ENCODE results near the gene LRP6.

The LRP6 gene

DNA sequence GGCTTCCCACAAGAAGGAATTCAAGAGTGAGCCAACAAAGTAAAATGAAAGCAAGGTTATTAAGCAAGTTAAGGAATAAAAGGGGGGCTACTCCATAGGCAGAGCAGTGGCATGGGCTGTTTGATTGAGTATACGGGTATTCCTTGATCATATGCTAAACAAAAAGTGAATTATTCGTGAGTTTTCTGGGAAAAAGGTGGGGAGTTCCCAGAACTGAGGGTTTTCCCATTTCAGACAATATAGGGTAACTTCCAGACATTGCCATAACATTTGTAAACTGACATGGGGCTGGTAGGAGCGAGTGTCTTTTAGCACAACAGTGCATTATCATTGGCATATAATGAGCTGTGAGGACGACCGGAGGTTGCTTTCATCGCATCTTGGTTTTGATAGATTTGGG lies 198.1 kb downstream of the LRP6 start:
- no peak for DNase-seq

All from HCEC 1CT (cell line).